ENCODE results near the gene ANXA6. TPM values are rescaled to one million over a fixed set of nuclear protein-coding genes. Genes with fewer than 3 reads are reported as not detected.

The ANXA6 gene
- total RNA-seq, 1 donor from 2014 or later, result 197 TPM

- no peaks in the 10 kb centered on the region for H3K27me3 Mint-ChIP-seq (ENCODE audit: low read depth)
- peak overlapping the region; percentile 22 for H3K27ac Mint-ChIP-seq
Measured at GRCh38 chr5:151094030-151094851, 63.3 kb downstream of the ANXA6 start.

DNA sequence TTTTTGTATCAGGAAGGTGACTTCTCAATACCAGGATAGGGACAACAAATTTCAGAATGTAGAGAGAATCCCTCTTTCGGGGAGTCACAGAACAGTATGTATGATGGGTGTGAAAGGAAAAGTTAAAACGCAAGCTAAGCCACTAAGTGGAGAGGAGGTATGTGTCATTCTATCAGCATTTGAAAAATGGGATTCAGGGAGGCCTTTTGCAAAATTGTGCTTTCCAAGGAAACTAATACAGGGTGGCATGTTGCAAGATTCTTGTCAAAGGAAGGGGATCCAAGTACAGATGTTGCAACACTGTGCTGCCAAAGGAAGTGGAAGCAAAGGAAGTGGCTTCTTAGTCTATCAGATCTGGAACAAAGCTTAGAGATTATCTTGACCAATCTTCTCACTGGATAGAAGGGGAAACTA is 64.1 kb downstream of the ANXA6 start:
- H3K27ac Mint-ChIP-seq, result no peak overlapping the region

More at GRCh38 chr5:151094030-151094851, 63.3 kb downstream of the ANXA6 start:
- TF ChIP-seq, protein P1, sequence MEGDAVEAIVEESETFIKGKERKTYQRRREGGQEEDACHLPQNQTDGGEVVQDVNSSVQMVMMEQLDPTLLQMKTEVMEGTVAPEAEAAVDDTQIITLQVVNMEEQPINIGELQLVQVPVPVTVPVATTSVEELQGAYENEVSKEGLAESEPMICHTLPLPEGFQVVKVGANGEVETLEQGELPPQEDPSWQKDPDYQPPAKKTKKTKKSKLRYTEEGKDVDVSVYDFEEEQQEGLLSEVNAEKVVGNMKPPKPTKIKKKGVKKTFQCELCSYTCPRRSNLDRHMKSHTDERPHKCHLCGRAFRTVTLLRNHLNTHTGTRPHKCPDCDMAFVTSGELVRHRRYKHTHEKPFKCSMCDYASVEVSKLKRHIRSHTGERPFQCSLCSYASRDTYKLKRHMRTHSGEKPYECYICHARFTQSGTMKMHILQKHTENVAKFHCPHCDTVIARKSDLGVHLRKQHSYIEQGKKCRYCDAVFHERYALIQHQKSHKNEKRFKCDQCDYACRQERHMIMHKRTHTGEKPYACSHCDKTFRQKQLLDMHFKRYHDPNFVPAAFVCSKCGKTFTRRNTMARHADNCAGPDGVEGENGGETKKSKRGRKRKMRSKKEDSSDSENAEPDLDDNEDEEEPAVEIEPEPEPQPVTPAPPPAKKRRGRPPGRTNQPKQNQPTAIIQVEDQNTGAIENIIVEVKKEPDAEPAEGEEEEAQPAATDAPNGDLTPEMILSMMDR (IDR thresholded peaks at IDR 0.05; ENCODE audit: unreplicated experiment), result no peak
- no peak for DNase-seq (ENCODE audit: low spot score in 2 of 2, unreplicated experiment in 2 of 2)
- Mint-ChIP-seq H3K4me3 (no peak overlapping the region), H3K9me3 (no peaks in the 10 kb centered on the region), H3K4me1 (peaks cover 18% of the 10 kb centered on the region), H3K36me3 (no peaks in the 10 kb centered on the region)

GRCh38 chr5:151092762-151093161 is 64.8 kb downstream of the ANXA6 start:
- Mint-ChIP-seq H3K36me3 (no peaks in the 10 kb centered on the region), H3K9me3 (no peaks in the 10 kb centered on the region), H3K4me3 (no peak overlapping the region), H3K4me1 (peaks cover 18% of the 10 kb centered on the region), H3K27me3 (ENCODE audit: low read depth) (no peaks in the 10 kb centered on the region), H3K27ac (no peak overlapping the region)
- no peak for DNase-seq (ENCODE audit: low spot score in 2 of 2, unreplicated experiment in 2 of 2)
- TF ChIP-seq, protein P1 (IDR thresholded peaks at IDR 0.05; ENCODE audit: unreplicated experiment), result no peak

More for the DNA sequence above, 64.1 kb downstream of the ANXA6 start:
- Mint-ChIP-seq H3K36me3 (no peaks in the 10 kb centered on the region), H3K27me3 (ENCODE audit: low read depth) (no peaks in the 10 kb centered on the region), H3K4me1 (peaks cover 18% of the 10 kb centered on the region), H3K4me3 (no peak overlapping the region), H3K9me3 (no peaks in the 10 kb centered on the region)
- TF ChIP-seq, protein P1 (IDR thresholded peaks at IDR 0.05; ENCODE audit: unreplicated experiment), result no peak
- DNase-seq (ENCODE audit: low spot score in 2 of 2, unreplicated experiment in 2 of 2), result no peak

- Mint-ChIP-seq H3K4me1 (peaks cover 20% of the 10 kb centered on the region), H3K4me3 (no peak overlapping the region), H3K27me3 (ENCODE audit: low read depth) (no peaks in the 10 kb centered on the region), H3K36me3 (no peaks in the 10 kb centered on the region), H3K27ac (no peak overlapping the region), H3K9me3 (no peaks in the 10 kb centered on the region)
- TF ChIP-seq, protein P1 (IDR thresholded peaks at IDR 0.05; ENCODE audit: unreplicated experiment), result no peak
- no peak for DNase-seq (ENCODE audit: low spot score in 2 of 2, unreplicated experiment in 2 of 2)
Measured at GRCh38 chr5:151089726-151090125, 67.9 kb downstream of the ANXA6 start.

GRCh38 chr5:151088986-151089385 is 68.6 kb downstream of the ANXA6 start:
- no peaks in the 10 kb centered on the region for H3K9me3 Mint-ChIP-seq
- DNase-seq (ENCODE audit: low spot score in 2 of 2, unreplicated experiment in 2 of 2), result no peak
- peaks cover 19% of the 10 kb centered on the region for H3K4me1 Mint-ChIP-seq
- no peaks in the 10 kb centered on the region for H3K27me3 Mint-ChIP-seq (ENCODE audit: low read depth)
- TF ChIP-seq, protein P1 (IDR thresholded peaks at IDR 0.05; ENCODE audit: unreplicated experiment), result no peak
- no peak overlapping the region for H3K27ac Mint-ChIP-seq
- H3K36me3 Mint-ChIP-seq, result no peaks in the 10 kb centered on the region
- H3K4me3 Mint-ChIP-seq, result no peak overlapping the region

All from mesothelial cell of epicardium (in vitro differentiated cells).